ENCODE data around the gene RAP1GAP2. TPM values are rescaled to one million over a fixed set of nuclear protein-coding genes. Genes with fewer than 3 reads are reported as not detected.

The RAP1GAP2 gene
- polyA plus RNA-seq, 3 donors: 1.5 to 48.4 (median 6.1) TPM

- peaks cover 49% of the 10 kb centered on the region for H3K79me2 ChIP-seq (ENCODE audit: insufficient read depth, low read length)
Observed at GRCh38 chr17:2950846-2951245, 154.6 kb downstream of the RAP1GAP2 start.

GRCh38 chr17:2952174-2952845 is 156.1 kb downstream of the RAP1GAP2 start:
- Mint-ChIP-seq H3K4me1 (peaks cover 24% of the 10 kb centered on the region), H3K9me3 (peaks cover 0 to 2% (median 0%) of the 10 kb centered on the region in 7 donors), H3K4me3 (no peak overlapping the region), H3K27me3 (ENCODE audit: low read depth in 3 of 3) (peaks cover 0 to 9% (median 0%) of the 10 kb centered on the region in 3 donors), H3K27ac (no peak overlapping the region), H3K36me3 (peaks cover 26 to 37% of the 10 kb centered on the region in 2 donors)
- 93% methylated on average over 2 of the region's 8 CpGs for WGBS (ENCODE audit: insufficient coverage)
- Histone ChIP-seq H3K9me3 (replicated peaks in 1 of 2; ENCODE audit: control insufficient read depth in 1 of 2, insufficient read depth in 1 of 2, low read length in 2 of 2) (no peaks in the 10 kb centered on the region), H3K27ac (ENCODE audit: low read depth in 1 of 2, low read length in 2 of 2) (no peak overlapping the region), H3K9ac (ENCODE audit: insufficient read depth, low read length, poor library complexity, severe bottlenecking) (no peak overlapping the region), H3K36me3 (replicated peaks in 1 of 2; ENCODE audit: control insufficient read depth in 1 of 2, insufficient read depth in 2 of 2, low read length in 2 of 2) (peaks cover 17 to 26% of the 10 kb centered on the region in 2 donors), H3K4me3 (replicated peaks in 1 of 3; ENCODE audit: low read depth in 2 of 3, low read length in 3 of 3) (no peak overlapping the region), H3K4me2 (replicated peaks; ENCODE audit: extremely low read depth, low read length, poor library complexity, severe bottlenecking) (no peak overlapping the region), H3K4me1 (ENCODE audit: control insufficient read depth in 1 of 2, insufficient read depth in 2 of 2, low read length in 2 of 2) (peaks cover 9 to 21% of the 10 kb centered on the region in 2 donors), H4K20me1 (ENCODE audit: insufficient read depth, low read length) (peaks cover 98% of the 10 kb centered on the region), H3K27me3 (ENCODE audit: control insufficient read depth in 2 of 2, insufficient read depth in 2 of 2, low read length in 2 of 2) (no peaks in the 10 kb centered on the region), H3K79me2 (ENCODE audit: insufficient read depth, low read length) (peaks cover 46% of the 10 kb centered on the region), H2AFZ (ENCODE audit: insufficient read depth, low read depth, low read length, poor library complexity, severe bottlenecking) (no peak overlapping the region)
- no peak for DNase-seq
- TF ChIP-seq CTCF (IDR thresholded peaks at IDR 0.05): no peak
- intact Hi-C loops (cut with micrococcal nuclease): no loop called here

More at GRCh38 chr17:2950846-2951245, 154.6 kb downstream of the RAP1GAP2 start:
- H3K4me3 ChIP-seq (replicated peaks in 1 of 3; ENCODE audit: low read depth in 2 of 3, low read length in 3 of 3): no peak overlapping the region
- no peak overlapping the region for H3K4me3 Mint-ChIP-seq
- H3K9me3 ChIP-seq (replicated peaks in 1 of 2; ENCODE audit: control insufficient read depth in 1 of 2, insufficient read depth in 1 of 2, low read length in 2 of 2): no peaks in the 10 kb centered on the region
- H3K4me1 Mint-ChIP-seq: peaks cover 15% of the 10 kb centered on the region
- no peaks in the 10 kb centered on the region for H3K27me3 ChIP-seq (ENCODE audit: control insufficient read depth in 2 of 2, insufficient read depth in 2 of 2, low read length in 2 of 2)
- no peak for DNase-seq
- H3K27ac ChIP-seq (ENCODE audit: low read depth in 1 of 2, low read length in 2 of 2): no peak overlapping the region
- 100% methylated on average over 2 of the region's 10 CpGs for WGBS (ENCODE audit: insufficient coverage)
- H4K20me1 ChIP-seq (ENCODE audit: insufficient read depth, low read length): peaks cover 98% of the 10 kb centered on the region
- no peak overlapping the region for H3K4me2 ChIP-seq (replicated peaks; ENCODE audit: extremely low read depth, low read length, poor library complexity, severe bottlenecking)
- H3K36me3 Mint-ChIP-seq: peaks cover 24 to 38% of the 10 kb centered on the region in 2 donors
- no peak overlapping the region for H2AFZ ChIP-seq (ENCODE audit: insufficient read depth, low read depth, low read length, poor library complexity, severe bottlenecking)
- intact Hi-C loops (cut with micrococcal nuclease): no loop called here
- peaks cover 0 to 2% (median 0%) of the 10 kb centered on the region in 7 donors for H3K9me3 Mint-ChIP-seq
- peaks cover 9 to 14% of the 10 kb centered on the region in 2 donors for H3K4me1 ChIP-seq (ENCODE audit: control insufficient read depth in 1 of 2, insufficient read depth in 2 of 2, low read length in 2 of 2)
- H3K27ac Mint-ChIP-seq: no peak overlapping the region
- TF ChIP-seq CTCF (IDR thresholded peaks at IDR 0.05): no peak
- H3K27me3 Mint-ChIP-seq (ENCODE audit: low read depth in 3 of 3): peaks cover 0 to 5% (median 0%) of the 10 kb centered on the region in 3 donors
- peaks cover 15 to 29% of the 10 kb centered on the region in 2 donors for H3K36me3 ChIP-seq (replicated peaks in 1 of 2; ENCODE audit: control insufficient read depth in 1 of 2, insufficient read depth in 2 of 2, low read length in 2 of 2)
- H3K9ac ChIP-seq (ENCODE audit: insufficient read depth, low read length, poor library complexity, severe bottlenecking): no peak overlapping the region

All from CD14-positive monocyte (primary cell).